Measurements from ENCODE around the gene SPARC.

SPARC gene

GRCh38 chr5:151618907-151619306 is 67.8 kb downstream of the SPARC start:
- DNase-seq: no peak

GRCh38 chr5:151617841-151618710 is 68.6 kb downstream of the SPARC start:
- no peak for DNase-seq

- DNase-seq: no peak
Measured at GRCh38 chr5:151617383-151617840, 69.3 kb downstream of the SPARC start.

- peak; percentile 12 for DNase-seq
Measured at GRCh38 chr5:151615431-151615830, 71.3 kb downstream of the SPARC start.

- no peak for DNase-seq
Measured at GRCh38 chr5:151614565-151614964, 72.2 kb downstream of the SPARC start.

- peak; percentile 55 for DNase-seq
Measured at GRCh38 chr5:151612689-151613427, 73.9 kb downstream of the SPARC start.

GRCh38 chr5:151611127-151611775 is 75.5 kb downstream of the SPARC start:
- no peak for DNase-seq
